DMS79 treated with DMSO at 0.1 percent for 48 hours (cell line): Measurements from ENCODE around the gene TWIST1.
A peak's percentile ranks its signal among the peaks of the same experiment; 100 is the strongest.

ENCODE experiments used
- DNase-seq: peaks from one replicate; lab custom pipeline; 2025; lab: John Stamatoyannopoulos, UW

Gene TWIST1

GRCh38 chr7:19117091-19117869, at the start of gene TWIST1:
TSS of gene TWIST1 (minus strand) at chr7:19117636. CDS start at chr7:19117321, 315 bp downstream.
- no peak for DNase-seq

GRCh38 chr7:19161671-19162070, 44.2 kb upstream of the TWIST1 start:
- no peak for DNase-seq

GRCh38 chr7:19146699-19147098, 29.3 kb upstream of the TWIST1 start:
- DNase-seq = no peak

GRCh38 chr7:19145434-19146115, 28.1 kb upstream of the TWIST1 start:
- peak; percentile 11 for DNase-seq

GRCh38 chr7:19144661-19145433, 27.4 kb upstream of the TWIST1 start, which contains the start of gene FERD3L:
TSS of gene FERD3L (minus strand) at chr7:19145421. CDS start at chr7:19145362, 59 bp downstream.
- DNase-seq = no peak

- no peak for DNase-seq
Measured at GRCh38 chr7:19143881-19144574, 26.6 kb upstream of the TWIST1 start.

- DNase-seq = no peak
Measured at GRCh38 chr7:19139706-19140327, 22.4 kb upstream of the TWIST1 start.

GRCh38 chr7:19133886-19134285, 16.4 kb upstream of the TWIST1 start:
- no peak for DNase-seq

GRCh38 chr7:19133390-19133789, 16.0 kb upstream of the TWIST1 start:
- DNase-seq = no peak

- DNase-seq = no peak
Measured at GRCh38 chr7:19128856-19129255, 11.4 kb upstream of the TWIST1 start.

GRCh38 chr7:19121977-19122588, 4.6 kb upstream of the TWIST1 start:
- no peak for DNase-seq

GRCh38 chr7:19119870-19120486, 2.5 kb upstream of the TWIST1 start:
- DNase-seq = no peak

- DNase-seq = no peak
Measured at GRCh38 chr7:19119372-19119771, 1.9 kb upstream of the TWIST1 start.

GRCh38 chr7:19118636-19119371, 1.4 kb upstream of the TWIST1 start:
- DNase-seq = no peak

- no peak for DNase-seq
Measured at GRCh38 chr7:19117870-19118608, 603 bp upstream of the TWIST1 start.

GRCh38 chr7:19116121-19117090, 1.0 kb downstream of the TWIST1 start:
- no peak for DNase-seq

- DNase-seq = no peak
Measured at GRCh38 chr7:19114551-19114855, 2.9 kb downstream of the TWIST1 start.

GRCh38 chr7:19113855-19114550, 3.4 kb downstream of the TWIST1 start:
- no peak for DNase-seq
